Mucosa of descending colon (tissue), 3 donors: ENCODE measurements around the gene OCSTAMP. TPM values are rescaled to one million over a fixed set of nuclear protein-coding genes. Genes with fewer than 3 reads are reported as not detected.
A peak's percentile ranks its signal among the peaks of the same experiment; 100 is the strongest.

ENCODE experiments used
- ATAC-seq: fragments of 200-7000 bp; cut with Tn5 transposase; one replicate; pipeline ENCODE4 v1.9.1; 2020; ENCODE audit warnings: mild to moderate bottlenecking, moderate library complexity
- DNase-seq, 3 donors: peaks; one replicate each; pipeline ENCODE4 v3.0.0-alpha.2; 2020
- H3K36me3 ChIP-seq: fragments of 200-600 bp; one replicate; pipeline ENCODE4 v1.8.0; 2021; ENCODE audit warnings: low read depth, mild to moderate bottlenecking
- H3K4me1 ChIP-seq: fragments of 200-600 bp; one replicate; pipeline ENCODE4 v1.8.0; 2021; ENCODE audit warnings: low read depth, mild to moderate bottlenecking
- H3K4me3 ChIP-seq: fragments of 200-600 bp; one replicate; pipeline ENCODE4 v1.8.0; 2021; ENCODE audit warnings: mild to moderate bottlenecking
- H3K9me3 ChIP-seq: fragments of 200-600 bp; one replicate; pipeline ENCODE4 v1.8.0; 2021; ENCODE audit warnings: mild to moderate bottlenecking
- intact Hi-C, 2 donors: fragments of 100-400 bp; cut with DNase I in 1 of 2; cut with micrococcal nuclease in 1 of 2; formaldehyde crosslinking; loops; one replicate each; pipeline versions ENCODE4 v1.11.0 to v1.11.1; 2022; cut with DNase I, micrococcal nuclease
- total RNA-seq, 3 donors: library from RNA; stranded (reverse); fragmentation: NEBNext Ultra II Directional in 2 of 3; extraction: Animal tissue kit (Norgen Biotek cat#: 25700) in 2 of 3; gene quantifications; one replicate each; pipeline versions ENCODE4 v1.2.1 to v1.2.4, GENCODE V29; 2021 to 2023
- TF ChIP-seq, protein P1 (sequence below): fragments of 200-600 bp; IDR thresholded peaks from one replicate; pipeline ENCODE4 v1.8.0; 2022; ENCODE audit warnings: antibody characterized with exemption, mild to moderate bottlenecking
- donor health status: DM: no; HTN: no; CAD: no; lungs with moderate emphysema.
- donor health status: DM: no; HTN: no; CAD: no.
- donor health status: DM: no; HTN: yes; CAD: no.

The OCSTAMP gene
- total RNA-seq, 3 donors from 2014 or later: not detected

DNA sequence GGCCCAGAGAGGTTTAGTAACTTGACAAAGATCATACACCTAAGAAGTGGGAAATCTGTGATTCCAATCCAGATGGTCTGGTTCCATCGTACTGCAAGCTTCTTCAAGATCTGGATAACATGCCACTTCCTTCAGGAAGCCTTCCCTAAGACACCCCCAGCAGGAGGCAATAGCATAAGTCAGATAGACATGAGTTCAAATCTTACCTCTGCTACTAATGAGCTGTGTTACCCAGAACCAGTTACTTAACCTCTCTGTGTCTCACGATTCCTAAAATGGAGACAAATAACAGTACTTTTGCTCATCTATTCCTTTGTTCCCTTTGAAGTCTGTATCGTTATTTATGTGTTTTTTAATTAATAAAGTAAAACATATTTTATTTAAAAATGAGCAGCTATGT is 22.3 kb upstream of the OCSTAMP start:
- H3K4me1 ChIP-seq: no peaks in the 10 kb centered on the region
- H3K36me3 ChIP-seq: no peaks in the 10 kb centered on the region
- TF ChIP-seq, protein P1, sequence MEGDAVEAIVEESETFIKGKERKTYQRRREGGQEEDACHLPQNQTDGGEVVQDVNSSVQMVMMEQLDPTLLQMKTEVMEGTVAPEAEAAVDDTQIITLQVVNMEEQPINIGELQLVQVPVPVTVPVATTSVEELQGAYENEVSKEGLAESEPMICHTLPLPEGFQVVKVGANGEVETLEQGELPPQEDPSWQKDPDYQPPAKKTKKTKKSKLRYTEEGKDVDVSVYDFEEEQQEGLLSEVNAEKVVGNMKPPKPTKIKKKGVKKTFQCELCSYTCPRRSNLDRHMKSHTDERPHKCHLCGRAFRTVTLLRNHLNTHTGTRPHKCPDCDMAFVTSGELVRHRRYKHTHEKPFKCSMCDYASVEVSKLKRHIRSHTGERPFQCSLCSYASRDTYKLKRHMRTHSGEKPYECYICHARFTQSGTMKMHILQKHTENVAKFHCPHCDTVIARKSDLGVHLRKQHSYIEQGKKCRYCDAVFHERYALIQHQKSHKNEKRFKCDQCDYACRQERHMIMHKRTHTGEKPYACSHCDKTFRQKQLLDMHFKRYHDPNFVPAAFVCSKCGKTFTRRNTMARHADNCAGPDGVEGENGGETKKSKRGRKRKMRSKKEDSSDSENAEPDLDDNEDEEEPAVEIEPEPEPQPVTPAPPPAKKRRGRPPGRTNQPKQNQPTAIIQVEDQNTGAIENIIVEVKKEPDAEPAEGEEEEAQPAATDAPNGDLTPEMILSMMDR: no peak
- ATAC-seq (no peak), DNase-seq (no peak)
- no peaks in the 10 kb centered on the region for H3K9me3 ChIP-seq
- H3K4me3 ChIP-seq: no peak overlapping the region
- intact Hi-C loops: no loop called here

DNA sequence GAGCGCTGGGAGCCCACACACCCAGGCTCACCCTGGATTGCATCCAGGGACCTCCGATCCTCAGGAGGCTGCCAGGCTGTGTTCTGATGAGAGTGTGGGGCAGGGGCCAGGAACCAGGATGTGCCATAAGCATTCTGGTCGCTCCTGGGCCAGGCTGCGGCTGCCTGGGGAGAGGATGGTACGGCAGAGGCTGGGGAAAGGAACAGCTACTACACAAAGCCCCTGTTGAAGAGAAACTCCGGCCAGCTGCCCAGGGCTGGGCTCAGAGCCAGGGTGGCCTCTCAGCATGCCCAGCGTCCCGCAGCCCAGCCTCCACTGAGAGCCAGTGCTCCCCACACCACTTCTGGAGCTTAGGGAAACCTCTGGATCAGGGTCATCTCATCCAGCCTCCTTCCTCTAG is 21.7 kb upstream of the OCSTAMP start:
- TF ChIP-seq, protein P1: no peak
- Histone ChIP-seq H3K4me3 (no peak overlapping the region), H3K36me3 (no peaks in the 10 kb centered on the region), H3K4me1 (no peaks in the 10 kb centered on the region), H3K9me3 (no peaks in the 10 kb centered on the region)
- ATAC-seq (no peak), DNase-seq (no peak)
- intact Hi-C loops: no loop called here

DNA sequence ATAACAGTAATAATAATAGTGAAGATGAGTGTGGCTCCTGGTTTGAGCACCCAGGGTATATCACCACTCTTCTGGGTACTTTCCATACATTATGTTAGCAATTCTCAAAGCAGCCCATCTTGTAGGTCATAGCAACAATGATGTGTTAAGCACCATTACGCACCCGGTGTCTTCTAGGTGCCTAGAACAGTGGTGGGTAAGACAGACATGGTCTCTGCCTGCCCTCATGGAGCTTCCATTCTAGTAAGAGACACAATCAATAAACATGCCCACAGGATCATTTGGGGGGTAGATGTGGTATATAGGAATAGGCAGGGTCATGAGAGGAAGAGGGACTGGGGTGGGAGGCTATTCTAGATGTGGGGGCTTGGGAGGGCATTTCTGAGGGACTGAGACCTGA is 21.0 kb upstream of the OCSTAMP start:
- Histone ChIP-seq H3K9me3 (no peaks in the 10 kb centered on the region), H3K36me3 (no peaks in the 10 kb centered on the region), H3K4me1 (no peaks in the 10 kb centered on the region), H3K4me3 (no peak overlapping the region)
- TF ChIP-seq, protein P1: no peak
- intact Hi-C loops: no loop called here
- no peak for DNase-seq
- ATAC-seq: no peak

DNA sequence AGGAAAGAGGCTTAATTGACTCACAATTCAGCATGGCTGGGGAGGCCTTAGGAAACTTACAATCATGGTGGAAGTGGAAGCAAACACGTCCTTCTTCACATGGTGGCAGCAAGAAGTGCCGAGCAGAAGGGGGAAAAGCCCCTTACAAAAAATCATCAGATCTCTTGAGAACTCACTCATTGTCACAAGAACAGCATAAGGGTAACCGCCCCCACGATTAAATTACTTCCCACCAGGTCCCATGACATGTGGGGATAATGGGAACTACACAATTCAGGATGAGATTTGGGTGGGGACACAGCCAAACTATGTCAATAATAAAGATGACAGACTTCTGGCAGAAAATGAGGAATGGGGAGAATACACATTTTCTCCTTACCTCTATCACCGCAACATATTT is 20.5 kb upstream of the OCSTAMP start:
- intact Hi-C loops: no loop called here
- H3K9me3 ChIP-seq: no peaks in the 10 kb centered on the region

DNA sequence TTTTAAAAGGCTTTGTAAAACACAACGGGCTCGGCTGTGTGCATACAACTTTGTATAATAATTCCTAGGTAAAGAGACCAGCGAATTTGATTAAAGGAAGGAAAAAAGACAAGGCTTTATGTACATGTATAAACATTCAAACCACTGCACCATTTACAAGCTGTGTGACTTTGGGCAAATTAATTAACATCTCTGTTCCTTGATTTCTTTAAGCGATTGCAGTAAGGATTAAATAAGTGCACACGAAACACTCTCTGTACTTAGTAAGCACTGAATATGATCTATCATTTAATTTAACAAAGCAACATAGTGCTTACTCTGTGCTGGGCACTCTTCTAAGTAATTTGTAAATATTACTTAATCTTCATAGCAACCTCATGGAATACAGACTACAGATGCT is 19.5 kb upstream of the OCSTAMP start:
- intact Hi-C loops: no loop called here
- Histone ChIP-seq H3K4me3 (no peak overlapping the region), H3K9me3 (no peaks in the 10 kb centered on the region), H3K4me1 (no peaks in the 10 kb centered on the region), H3K36me3 (no peaks in the 10 kb centered on the region)
- DNase-seq (no peak), ATAC-seq (no peak)
- TF ChIP-seq, protein P1: no peak

More for the DNA sequence above, 20.5 kb upstream of the OCSTAMP start:
- ATAC-seq (no peak), DNase-seq (no peak)
- TF ChIP-seq, protein P1: no peak
- Histone ChIP-seq H3K4me3 (no peak overlapping the region), H3K4me1 (no peaks in the 10 kb centered on the region), H3K36me3 (no peaks in the 10 kb centered on the region)

DNA sequence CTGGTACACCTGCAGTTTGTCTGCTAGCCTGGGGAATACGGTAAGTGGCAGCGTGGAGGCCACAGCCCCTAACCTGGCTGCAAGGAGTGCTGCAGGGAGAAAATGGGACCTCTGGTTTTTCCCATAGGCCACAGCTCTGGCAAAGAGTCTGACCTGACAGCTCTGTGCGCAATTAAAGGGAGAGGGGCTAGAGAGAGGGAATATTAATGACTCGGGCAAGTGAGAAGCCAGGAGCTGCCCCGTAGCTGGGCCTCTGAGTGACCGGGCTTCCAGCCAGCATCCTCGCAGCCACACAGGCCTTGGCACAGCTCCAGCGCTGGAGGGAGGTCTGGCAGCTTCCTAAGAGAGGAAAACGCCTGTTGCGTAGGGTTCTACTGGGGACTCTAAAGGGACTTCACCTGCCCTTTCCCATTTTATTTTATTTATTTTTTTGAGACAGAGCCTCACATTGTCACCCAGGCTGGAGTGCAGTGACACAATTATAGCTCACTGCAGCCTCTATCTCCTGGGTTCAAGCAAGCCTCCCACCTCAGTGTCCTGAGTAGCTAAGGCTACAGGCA is 18.2 kb upstream of the OCSTAMP start:
- ATAC-seq (peak; percentile 66), DNase-seq (peak; percentile 71 to 79 (median 75))
- Histone ChIP-seq H3K36me3 (no peaks in the 10 kb centered on the region), H3K9me3 (no peaks in the 10 kb centered on the region), H3K4me3 (no peak overlapping the region), H3K4me1 (no peaks in the 10 kb centered on the region)
- intact Hi-C loops: no loop called here
- TF ChIP-seq, protein P1: no peak
